Ascending aorta (tissue), 2 donors: ENCODE data around the gene NKAIN2. TPM values are rescaled to one million over a fixed set of nuclear protein-coding genes. Genes with fewer than 3 reads are reported as not detected.

ENCODE experiments used
- DNase-seq, 2 donors: peaks; one replicate each; pipeline ENCODE4 v3.0.0-alpha.2; 2019; ENCODE audit warnings: low spot score in 2 of 2
- H3K27ac ChIP-seq, 2 donors: fragments of 200-600 bp; sonication (generic); one replicate each; pipeline ENCODE4 v1.5.1; 2016 to 2017; ENCODE audit warnings: mild to moderate bottlenecking in 1 of 2
- H3K27me3 ChIP-seq: fragments of 200-600 bp; sonication (generic); one replicate; pipeline ENCODE4 v1.5.1; 2017
- H3K36me3 ChIP-seq, 2 donors: fragments of 200-600 bp; sonication (generic); one replicate each; pipeline ENCODE4 v1.5.1; 2016
- H3K4me1 ChIP-seq, 2 donors: fragments of 200-600 bp; sonication (generic); one replicate each; pipeline ENCODE4 v1.5.1; 2016 to 2017; ENCODE audit warnings: mild to moderate bottlenecking in 1 of 2
- H3K4me3 ChIP-seq, 2 donors: fragments of 200-600 bp; sonication (generic); one replicate each; pipeline ENCODE4 v1.5.1; 2016 to 2017; ENCODE audit warnings: mild to moderate bottlenecking in 1 of 2
- H3K9me3 ChIP-seq, 2 donors: fragments of 200-600 bp; sonication (generic); one replicate each; pipeline ENCODE4 v1.5.1; 2016
- intact Hi-C: fragments of 100-400 bp; cut with DNase I; formaldehyde crosslinking; loops from one replicate; pipeline ENCODE4 v1.15.1; 2023
- total RNA-seq: library from RNA; depleted of rRNA; stranded (reverse); fragments of >200 nt; gene quantifications from one replicate; pipeline ENCODE4 v1.1.0, GENCODE V29; 2016
- TF ChIP-seq, protein P1 (sequence below), 3 experiments: fragments of 200-600 bp in 2 of 3; fragments of 450-650 bp in 1 of 3; sonication (generic) in 2 of 3; IDR thresholded peaks; one replicate each; pipeline ENCODE4 v1.5.1; 2016 to 2019; ENCODE audit warnings: antibody characterized with exemption in 3 of 3, mild to moderate bottlenecking in 1 of 3, moderate library complexity in 1 of 3

NKAIN2 gene
- total RNA-seq, 1 donor from 2014 or later: 0.11 TPM

DNA sequence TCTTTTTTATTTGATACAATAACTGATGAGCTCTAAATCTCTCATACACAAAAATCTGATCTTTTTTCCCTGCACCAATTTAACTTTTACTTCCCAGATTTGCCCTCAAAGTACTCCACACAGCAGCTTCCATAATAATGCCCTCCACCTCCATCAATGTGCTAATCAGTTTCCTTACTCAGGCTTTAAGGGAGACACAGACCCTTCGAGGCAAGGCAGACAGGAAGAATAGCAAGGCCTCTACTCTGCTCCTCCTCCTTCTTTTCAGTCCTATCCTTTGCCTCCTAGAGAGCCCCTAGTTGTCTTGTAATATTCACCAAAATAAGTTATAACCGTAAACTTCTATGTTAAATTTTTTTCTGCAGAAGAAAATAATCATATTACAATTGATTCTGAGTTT lies 713.7 kb downstream of the NKAIN2 start:
- no peak for DNase-seq
- no peaks in the 10 kb centered on the region for H3K9me3 ChIP-seq
- intact Hi-C loops: no loop called here
- no peaks in the 10 kb centered on the region for H3K4me1 ChIP-seq
- no peaks in the 10 kb centered on the region for H3K36me3 ChIP-seq
- no peak overlapping the region for H3K27ac ChIP-seq
- TF ChIP-seq, protein P1, sequence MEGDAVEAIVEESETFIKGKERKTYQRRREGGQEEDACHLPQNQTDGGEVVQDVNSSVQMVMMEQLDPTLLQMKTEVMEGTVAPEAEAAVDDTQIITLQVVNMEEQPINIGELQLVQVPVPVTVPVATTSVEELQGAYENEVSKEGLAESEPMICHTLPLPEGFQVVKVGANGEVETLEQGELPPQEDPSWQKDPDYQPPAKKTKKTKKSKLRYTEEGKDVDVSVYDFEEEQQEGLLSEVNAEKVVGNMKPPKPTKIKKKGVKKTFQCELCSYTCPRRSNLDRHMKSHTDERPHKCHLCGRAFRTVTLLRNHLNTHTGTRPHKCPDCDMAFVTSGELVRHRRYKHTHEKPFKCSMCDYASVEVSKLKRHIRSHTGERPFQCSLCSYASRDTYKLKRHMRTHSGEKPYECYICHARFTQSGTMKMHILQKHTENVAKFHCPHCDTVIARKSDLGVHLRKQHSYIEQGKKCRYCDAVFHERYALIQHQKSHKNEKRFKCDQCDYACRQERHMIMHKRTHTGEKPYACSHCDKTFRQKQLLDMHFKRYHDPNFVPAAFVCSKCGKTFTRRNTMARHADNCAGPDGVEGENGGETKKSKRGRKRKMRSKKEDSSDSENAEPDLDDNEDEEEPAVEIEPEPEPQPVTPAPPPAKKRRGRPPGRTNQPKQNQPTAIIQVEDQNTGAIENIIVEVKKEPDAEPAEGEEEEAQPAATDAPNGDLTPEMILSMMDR (IDR thresholded peaks at IDR 0.05): no peak
- no peak overlapping the region for H3K4me3 ChIP-seq
- H3K27me3 ChIP-seq: no peaks in the 10 kb centered on the region

DNA sequence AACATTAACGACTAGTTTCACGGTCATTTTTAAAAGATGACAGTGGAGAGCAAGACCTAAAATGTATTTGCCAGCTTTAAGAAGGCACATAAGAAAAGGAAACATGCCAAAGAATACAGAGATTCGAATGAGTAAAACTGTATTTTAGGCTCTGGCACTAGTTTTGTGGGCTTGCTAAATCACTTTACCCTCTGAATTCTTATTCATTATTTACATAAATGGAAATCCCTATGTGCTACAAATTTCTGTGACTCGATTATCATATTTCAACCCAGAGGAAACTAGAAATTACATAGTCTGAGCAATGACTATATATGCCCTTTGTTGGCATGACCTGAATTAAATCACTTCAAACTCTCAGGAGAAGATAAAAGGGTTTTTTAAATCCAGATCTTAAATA lies 716.8 kb downstream of the NKAIN2 start:
- Histone ChIP-seq H3K27me3 (no peaks in the 10 kb centered on the region), H3K4me1 (no peaks in the 10 kb centered on the region), H3K9me3 (no peaks in the 10 kb centered on the region), H3K4me3 (no peak overlapping the region), H3K27ac (no peak overlapping the region), H3K36me3 (no peaks in the 10 kb centered on the region)
- TF ChIP-seq, protein P1 (IDR thresholded peaks at IDR 0.05): no peak
- intact Hi-C loops: no loop called here
- DNase-seq: no peak

DNA sequence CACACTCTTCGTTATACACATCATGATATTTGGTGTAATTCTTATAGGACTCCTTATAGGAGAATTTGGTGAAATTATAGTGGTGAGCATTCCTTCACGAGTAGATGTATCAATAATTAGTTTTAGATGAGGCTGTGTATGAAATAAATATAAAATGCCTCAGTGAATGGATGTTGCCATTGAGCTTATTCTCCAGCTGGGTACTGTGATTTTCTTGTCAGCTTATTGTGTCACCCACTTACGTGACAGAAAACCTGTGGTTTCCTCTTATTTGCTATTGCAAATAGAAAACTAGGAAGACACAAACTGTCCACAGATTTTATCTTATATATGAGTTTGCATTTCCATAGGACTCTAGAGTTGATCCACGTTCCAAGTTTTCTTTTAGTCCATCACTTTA lies 718.7 kb downstream of the NKAIN2 start:
- H3K4me1 ChIP-seq: no peaks in the 10 kb centered on the region
- H3K36me3 ChIP-seq: no peaks in the 10 kb centered on the region
- H3K9me3 ChIP-seq: no peaks in the 10 kb centered on the region
- H3K27me3 ChIP-seq: no peaks in the 10 kb centered on the region
- intact Hi-C loops: no loop called here
- TF ChIP-seq, protein P1 (IDR thresholded peaks at IDR 0.05): no peak
- no peak overlapping the region for H3K4me3 ChIP-seq
- H3K27ac ChIP-seq: no peak overlapping the region
- no peak for DNase-seq

DNA sequence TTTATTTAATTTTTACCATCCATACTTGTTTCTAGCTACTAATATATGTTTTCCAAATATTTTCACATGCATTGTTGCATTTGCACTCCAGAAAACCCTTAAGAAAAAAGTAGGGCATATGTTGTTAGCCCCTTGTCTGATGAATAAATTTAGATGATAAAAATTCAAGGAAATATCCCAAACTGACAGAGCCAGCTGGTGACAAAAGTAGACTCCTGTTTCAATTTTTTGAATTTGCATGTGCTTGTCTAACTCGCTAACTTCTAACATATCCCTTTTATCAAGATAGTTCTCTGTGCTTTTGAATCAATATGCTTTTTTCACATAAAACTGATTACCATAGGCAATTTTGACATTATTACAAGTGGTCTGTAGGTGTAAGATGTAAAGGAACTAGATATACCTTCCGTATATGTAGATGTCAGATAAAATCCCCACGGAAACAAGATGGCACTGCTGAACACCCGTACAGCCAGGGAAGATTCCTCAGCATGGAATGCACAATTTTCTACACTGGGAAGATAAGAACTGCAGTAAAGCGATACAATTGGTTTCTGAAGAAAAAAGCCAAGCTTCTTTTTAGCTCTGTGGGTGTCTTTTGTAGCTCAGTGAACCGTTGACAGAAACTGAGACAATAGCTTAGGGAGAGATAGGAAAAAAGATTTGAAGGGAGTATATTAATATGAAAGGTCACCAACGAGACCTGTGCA lies 721.0 kb downstream of the NKAIN2 start:
- Histone ChIP-seq H3K4me1 (no peaks in the 10 kb centered on the region), H3K36me3 (no peaks in the 10 kb centered on the region), H3K9me3 (no peaks in the 10 kb centered on the region), H3K27ac (no peak overlapping the region), H3K4me3 (no peak overlapping the region), H3K27me3 (no peaks in the 10 kb centered on the region)
- DNase-seq: no peak
- TF ChIP-seq, protein P1 (IDR thresholded peaks at IDR 0.05): no peak
- intact Hi-C loops: no loop called here

DNA sequence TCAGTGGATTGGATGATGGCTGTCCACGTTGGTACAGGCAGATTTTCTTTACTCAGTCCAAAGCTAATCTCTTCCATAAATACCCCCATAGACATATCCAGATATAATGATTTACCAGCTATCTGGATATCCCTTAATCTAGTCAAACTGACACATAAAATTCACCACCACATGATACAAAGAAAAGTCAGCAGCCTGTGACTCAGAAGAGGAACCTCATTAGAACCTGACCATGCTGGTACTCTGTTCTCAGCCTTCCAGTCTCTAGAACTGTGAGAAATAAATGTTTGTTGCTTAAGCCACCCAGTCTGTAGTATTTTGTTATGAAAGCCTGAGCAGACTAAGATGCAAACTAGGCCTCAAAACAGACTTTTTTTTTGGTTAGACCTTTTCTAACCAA lies 727.3 kb downstream of the NKAIN2 start:
- no peaks in the 10 kb centered on the region for H3K27me3 ChIP-seq
- no peak overlapping the region for H3K27ac ChIP-seq
- no peak for DNase-seq
- no peaks in the 10 kb centered on the region for H3K4me1 ChIP-seq
- no peaks in the 10 kb centered on the region for H3K36me3 ChIP-seq
- H3K9me3 ChIP-seq: no peaks in the 10 kb centered on the region
- no peak overlapping the region for H3K4me3 ChIP-seq
- intact Hi-C loops: no loop called here
- TF ChIP-seq, protein P1 (IDR thresholded peaks at IDR 0.05): no peak

DNA sequence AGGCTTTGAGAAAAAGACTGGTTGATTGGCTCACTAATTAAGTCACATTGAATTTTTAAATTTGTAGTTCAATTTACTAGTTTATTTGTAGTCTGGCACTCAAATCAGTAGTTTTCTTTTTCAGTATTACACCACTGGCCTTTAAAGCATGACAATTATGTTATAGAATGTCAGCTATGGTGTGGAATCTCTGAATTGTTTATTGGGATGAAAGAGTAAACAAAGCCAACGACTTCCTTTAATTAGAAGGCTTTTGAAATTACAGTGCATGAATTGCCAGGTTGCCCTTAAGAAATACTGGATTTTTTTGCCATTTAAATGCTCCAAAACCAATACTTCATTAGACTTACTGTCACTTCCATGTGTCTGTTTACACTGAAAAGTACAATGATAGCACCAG lies 731.6 kb downstream of the NKAIN2 start:
- Histone ChIP-seq H3K4me1 (no peaks in the 10 kb centered on the region), H3K9me3 (no peaks in the 10 kb centered on the region), H3K36me3 (no peaks in the 10 kb centered on the region), H3K4me3 (no peak overlapping the region), H3K27me3 (no peaks in the 10 kb centered on the region), H3K27ac (no peak overlapping the region)
- DNase-seq: no peak
- TF ChIP-seq, protein P1 (IDR thresholded peaks at IDR 0.05): no peak
- intact Hi-C loops: no loop called here
